HPDE6-E6E7 (cell line): ENCODE measurements around the gene PRKAR1A.
"Not testable (repeated sequence)": the region's sequence is repeated elsewhere in the genome, so short reads cannot be mapped to it uniquely, and the experiment has no call there.

ENCODE experiments used
- DNase-seq: peaks from one replicate; pipeline ENCODE4 v3.0.0; 2011; ENCODE audit warnings: missing footprints; ENCODE audit errors: extremely low spot score

The PRKAR1A gene

DNA sequence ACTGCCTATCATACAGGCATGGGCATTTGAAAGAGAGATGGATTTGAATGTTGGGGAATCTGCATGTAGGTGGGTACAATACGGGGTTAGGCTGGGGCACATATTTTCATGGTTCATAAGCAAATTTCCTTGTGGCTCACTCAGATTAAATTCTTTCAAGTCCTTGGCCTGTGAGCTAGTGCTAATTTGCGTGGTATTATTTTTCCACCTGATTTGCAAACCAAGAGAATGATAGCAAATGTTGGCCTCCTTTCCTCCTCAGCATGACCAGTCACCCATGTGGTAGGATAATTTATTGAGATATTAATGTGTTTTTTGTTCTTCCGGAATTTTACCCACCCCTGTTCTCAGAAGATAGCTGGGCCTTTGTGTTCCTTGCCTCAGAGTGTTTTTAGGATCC is 66.0 kb downstream of the PRKAR1A start:
- no peak for DNase-seq

DNA sequence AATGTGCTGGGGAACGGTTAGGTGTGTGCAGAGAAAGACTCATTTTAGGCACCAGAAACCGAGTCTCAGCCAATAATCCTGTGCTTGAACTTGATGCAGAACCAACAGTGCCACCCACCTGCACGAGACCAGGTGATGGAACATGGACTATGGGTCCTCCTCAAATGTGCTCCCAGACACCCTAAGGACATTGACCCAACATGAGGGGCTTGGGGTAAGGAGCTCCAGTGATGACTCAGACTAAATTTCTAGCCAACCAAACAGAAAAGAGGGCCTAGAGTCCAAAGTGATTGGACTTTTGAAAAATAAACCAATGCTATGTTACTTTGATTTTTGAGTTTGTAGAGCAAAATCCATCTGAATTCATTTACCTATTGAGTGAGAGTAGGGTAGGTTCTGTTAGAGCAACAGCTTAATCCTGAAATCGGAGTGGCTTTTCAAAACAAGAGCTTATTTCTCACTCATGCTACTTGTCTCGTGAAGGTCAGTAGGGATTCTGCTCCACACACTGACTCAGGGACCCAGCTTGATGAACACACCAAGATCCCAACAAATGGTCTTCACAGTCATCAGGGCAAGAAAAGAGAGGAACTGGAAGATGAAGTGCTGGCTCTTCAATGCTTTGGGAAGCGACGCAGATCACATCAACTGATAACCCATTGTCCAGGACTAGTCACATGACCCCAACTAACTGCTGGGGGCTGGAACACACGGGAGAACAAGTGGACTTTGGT is 67.1 kb downstream of the PRKAR1A start:
- DNase-seq = no peak

DNA sequence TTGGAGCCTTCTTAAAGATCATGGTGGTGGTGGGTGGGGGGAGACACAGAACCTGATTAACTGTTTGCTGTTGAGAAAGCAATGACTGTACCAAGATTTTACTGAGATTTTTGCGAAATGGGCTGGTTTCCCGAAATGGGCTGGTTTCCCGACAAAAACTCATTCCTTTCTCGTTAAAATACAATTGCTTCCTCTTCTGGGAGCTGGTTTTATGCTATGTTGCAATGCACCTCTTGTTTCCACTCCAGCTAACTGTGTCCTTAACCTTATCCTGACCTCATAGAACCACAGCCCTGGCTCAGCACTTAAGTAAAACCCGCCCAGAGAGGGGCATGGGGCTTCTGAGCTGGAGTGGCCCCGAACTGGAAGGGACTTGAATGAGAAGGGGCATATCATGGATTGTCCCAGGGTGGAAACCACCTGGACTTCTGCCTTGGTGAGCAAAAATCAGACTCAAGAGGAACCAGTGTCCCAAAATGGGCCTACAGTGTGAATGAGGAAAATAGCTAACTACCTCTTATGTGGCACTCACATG is 68.1 kb downstream of the PRKAR1A start:
- DNase-seq = no peak

DNA sequence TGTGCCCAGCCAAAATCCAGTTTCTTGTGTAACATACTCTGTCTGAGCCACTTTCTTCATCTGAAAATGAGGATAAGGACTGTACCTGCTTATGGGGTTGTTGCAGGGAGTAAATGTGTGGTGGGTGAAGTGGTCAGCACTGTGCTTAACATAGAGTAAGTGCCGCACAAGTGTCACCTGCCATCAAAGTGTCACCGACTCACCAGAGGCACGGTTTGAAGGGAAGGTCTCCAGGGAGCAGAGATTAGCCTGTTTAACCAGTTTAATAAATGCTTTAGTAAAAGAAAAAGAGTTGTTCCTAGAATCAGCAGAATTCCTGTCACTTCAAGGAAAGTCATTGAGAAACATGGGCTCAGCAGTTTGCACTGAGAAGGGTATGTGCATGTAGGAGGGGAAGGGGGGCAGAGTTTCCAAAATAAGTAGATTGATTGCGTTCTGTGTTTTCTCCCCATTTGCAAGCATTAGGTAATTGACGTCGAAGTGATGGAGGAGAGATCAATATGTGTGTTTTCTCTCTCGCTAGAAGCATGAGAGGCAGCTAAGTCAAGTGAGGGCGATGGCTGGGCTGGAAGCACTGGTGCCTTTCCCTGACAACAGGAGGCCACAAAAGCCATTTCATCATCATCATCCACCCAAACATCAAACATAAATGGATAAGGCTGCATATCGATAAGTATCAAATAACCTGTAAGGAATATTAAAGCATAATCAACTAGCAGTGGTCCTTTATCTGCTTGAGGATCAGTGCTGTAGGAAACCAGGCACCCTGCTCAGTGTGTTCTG is 69.8 kb downstream of the PRKAR1A start:
- DNase-seq = no peak

DNA sequence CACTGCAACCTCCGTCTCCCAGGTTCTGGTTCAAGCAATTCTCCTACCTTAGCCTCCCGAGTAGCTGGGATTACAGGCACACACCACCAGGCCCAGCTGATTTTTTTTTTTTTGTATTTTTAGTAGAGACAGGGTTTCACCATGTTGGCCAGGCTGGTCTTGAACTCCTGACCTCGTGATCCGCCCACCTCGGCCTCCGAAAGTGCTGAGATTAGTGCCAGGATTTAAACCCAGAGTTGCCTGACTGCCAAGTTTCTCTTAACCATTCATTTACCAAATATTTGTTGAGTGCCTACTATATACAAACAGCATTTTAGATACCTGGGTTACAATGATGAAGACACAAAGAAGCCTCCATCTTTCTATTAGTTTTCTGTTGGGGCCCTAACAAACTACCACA is 70.6 kb downstream of the PRKAR1A start:
- DNase-seq = not testable (repeated sequence)

DNA sequence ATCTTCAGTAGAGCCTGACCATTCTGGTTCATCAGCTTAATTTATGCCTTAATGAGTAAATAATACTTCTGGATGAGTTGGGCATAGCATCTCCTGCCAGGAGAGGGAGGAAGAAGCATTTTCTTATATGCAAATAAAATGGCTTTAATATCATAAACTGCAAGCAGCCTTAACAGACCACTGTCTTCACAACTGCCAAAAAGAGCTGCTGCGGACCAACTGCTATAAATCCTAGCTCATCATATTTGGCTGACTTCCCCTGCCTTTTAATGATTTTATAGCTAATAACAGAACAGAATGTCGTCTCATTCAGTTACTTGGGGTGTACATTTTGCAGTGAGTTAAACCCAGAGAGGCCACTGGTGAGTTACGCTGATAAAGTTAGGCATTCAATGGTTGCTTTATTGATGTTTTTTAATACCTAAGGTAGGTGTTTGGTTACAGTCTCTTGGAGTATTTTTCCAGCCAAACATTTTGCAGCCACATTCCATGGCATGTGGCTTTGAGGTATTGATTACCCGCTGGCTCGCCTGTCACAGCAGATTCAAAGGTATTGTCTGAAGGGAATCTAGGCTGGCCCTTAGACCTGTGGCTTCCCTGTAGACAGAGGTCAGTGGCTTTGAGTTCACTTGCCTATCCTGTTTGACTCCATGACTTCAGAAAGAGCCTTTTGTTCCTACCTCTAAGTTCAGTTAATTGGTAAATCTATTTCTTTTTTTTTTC is 72.5 kb downstream of the PRKAR1A start:
- no peak for DNase-seq

DNA sequence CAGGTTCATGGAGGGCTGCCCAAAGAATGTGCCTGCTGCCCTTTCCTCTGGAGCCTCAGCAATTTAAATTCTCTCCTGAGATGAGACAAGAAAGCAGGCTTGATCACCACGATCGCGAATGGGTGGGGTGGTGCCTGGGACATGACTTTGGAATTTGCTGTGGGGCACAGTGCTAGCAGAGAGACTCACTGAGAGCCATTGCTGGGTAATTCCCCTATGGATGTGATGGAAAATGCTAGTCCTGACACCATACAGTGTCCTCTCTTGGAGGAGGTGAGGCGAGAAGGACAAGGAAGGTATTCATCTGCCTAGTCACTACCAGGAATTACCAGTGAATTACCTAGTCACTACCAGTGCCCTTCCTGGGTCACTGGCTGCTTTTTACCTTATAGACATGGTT is 73.4 kb downstream of the PRKAR1A start:
- no peak for DNase-seq

DNA sequence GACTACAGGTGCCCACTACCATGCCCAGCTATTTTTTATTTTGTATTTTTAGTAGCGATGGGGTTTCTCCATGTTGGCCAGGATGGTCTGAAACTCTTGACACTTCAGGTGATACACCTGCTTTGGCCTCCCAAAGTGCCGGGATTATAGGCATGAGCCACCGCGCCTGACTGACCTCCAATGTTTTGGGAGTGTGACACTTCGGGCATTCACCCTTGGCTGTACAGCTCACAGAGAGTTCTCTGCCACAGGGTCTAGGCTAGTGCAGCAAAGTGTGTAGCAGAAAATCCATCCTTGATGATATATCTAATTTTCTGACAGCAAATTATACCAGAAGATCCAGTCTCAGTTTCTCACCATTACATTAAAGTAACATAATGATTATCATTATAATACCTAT is 74.8 kb downstream of the PRKAR1A start:
- no peak for DNase-seq

DNA sequence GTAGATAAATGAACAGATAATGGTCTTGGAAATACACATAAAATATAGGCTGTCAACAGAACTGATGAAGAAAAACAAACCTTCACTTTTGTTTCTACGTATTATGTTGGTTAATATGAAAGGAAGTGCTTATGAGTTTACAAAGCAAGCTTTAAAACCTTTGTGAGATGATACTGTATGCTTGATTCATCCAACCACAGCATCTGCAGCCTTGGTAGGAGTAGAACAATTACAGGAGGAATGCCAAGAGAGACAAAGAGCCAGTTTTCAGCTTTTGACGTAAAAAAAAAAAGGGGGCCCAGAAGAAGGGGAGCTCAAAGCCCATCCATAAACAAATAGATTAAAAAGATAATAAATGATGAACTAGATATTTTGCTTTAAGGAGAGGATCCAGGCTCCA is 75.6 kb downstream of the PRKAR1A start:
- DNase-seq = no peak

DNA sequence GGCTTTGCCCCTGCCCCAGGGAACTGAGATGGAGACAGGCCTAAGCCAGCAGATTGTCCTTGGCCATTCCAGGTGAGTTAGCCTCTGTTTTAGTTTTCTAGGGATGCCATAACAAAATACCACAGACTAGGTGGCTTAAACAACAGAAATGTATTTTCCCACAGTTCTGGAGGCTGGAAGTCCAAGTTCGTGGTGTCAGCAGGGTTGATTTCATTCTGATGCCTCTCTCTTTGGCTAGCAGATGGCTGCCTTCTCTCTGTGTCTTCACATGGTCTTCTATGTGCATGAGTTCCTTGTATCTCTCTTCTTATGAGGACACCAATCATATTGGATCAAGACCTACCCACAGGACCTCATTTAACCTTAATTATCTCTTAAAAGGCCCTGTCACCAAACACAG is 76.1 kb downstream of the PRKAR1A start:
- DNase-seq = no peak

DNA sequence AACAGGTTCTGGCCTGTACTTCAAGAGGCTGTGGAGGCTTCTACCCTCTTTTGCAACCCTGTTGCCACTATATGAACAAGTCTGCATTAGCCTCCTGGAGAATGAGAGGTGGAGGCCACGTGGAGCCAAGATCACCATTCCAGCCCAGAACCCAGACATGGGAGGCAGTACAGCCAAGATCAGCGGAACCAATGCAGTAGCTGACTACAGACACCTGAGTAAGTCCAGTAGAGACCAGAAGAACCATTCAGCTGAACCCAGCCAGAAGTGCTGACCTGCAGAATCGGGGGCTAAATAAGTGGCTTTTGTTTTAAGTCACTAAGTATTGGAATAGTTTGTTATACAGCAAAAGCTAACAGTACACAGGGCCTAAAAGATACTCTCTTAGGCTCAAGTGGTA is 76.9 kb downstream of the PRKAR1A start:
- no peak for DNase-seq

DNA sequence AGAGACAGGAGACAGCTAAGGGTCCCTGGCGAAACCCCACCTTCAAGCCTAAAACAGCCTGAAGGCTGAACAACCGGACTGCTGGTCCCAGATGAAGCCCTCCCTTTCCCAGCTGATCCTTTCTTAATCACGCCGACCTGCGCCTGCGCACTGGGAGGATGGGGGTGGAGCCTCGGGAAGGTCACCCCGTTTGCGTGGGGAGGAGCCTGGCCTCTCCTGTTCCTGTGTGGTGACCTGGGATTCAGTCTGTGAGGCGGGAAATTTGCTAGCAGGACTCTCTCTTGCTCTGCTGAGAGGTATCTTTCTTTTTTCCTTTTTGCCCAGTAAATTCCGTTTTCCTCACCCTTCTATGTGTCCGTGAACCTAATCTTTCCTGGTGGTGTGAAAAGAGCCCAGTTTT is 79.4 kb downstream of the PRKAR1A start:
- no peak for DNase-seq

DNA sequence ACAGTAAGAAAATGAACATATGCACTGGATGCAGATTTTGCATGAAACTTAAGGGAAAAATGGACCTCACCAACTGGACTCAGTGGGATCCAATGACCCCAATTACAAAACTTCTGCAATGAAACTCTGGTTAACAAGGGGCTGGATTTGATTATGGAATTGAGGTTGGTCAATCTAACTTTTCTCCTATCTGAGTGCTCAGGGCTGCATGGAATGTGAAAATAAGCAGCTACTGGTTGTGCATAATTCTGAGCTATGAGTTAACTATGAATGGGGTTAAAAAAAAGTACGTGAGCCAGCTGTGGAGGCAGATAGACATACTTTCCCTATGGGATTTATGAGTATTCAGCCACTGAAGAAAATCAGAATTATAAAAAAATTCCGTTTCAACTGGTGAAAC is 79.8 kb downstream of the PRKAR1A start:
- DNase-seq = no peak

DNA sequence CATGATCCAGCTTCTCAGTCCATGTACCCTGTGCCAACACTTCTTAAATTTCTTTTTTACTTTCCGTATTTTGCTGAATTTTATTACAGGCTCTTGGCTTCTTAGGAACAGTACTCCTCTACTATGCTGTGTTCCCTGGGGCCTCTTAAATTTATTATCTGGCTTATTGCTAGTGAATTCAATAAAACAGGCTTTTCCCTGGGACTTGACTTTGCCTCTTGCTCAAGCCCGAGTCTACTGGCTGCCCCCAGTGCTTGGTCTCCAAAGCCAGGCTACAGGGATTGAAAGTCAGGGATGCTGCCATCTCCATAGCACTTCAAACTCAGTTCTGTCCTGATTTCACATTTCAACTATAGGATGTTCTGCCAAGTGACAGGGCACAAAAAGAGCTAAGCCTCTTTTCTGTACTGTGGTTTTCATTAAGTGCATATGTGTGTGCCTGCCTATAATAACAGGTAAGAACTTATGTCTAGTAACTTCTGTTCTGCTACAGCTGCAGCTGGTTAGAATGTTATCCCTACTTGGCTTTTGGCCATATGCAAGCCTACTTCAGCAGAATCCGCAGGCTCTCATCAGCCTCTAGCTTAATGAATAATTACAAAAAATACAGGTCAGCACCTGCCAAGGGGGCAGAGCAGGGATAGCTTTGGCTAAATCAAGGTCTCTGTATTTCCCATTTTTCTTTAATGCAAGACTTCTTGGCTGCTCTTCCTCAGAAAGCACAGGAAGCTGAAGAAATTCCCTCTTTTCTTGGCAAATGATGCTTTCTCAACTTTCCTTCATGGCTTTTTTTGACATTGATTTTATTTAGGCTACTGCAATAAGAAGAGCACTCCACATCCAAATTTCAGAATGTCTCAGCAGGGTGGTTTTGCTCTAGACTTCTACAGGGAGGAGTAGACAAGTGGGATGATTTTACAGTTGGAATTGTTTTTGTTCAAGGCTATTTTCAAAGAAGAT is 80.7 kb downstream of the PRKAR1A start:
- no peak for DNase-seq

DNA sequence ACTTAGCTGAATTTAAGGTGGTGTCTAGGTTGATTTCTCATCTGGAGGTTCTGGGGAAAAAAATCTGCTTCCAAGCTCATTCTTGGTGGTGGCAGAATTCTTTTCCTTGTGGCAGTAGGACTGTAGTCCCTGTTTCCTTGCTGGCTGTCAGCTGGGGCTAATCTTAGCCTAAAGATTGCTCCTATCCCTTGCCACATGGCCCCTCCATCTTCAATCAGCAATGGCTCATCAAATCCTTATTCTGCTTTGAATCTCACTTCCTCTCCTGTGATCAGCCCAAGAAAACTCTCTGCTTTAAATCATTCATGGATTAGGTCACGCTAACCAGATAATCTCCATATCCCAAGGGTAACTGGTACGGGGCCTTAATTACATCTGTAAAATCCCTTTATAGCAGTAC is 82.3 kb downstream of the PRKAR1A start:
- no peak for DNase-seq

DNA sequence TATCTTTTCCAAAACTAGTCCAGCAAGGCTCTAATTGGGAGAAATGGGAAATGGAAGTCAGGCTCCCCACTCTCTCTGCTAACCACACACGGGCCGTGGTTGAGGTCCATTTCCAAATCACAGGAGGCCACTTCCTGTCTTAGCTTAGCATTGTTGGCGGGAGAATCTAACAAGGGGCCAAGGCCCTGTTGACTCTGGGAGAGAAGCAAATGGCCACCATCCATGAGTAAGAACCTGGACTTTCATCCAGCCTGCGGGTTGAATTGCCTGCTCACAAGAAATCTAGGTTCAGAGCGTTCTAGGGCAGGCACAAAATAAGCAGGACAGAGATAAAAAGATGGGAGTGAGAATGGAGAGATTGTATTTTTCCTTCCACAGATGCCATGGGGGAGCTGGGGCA is 83.3 kb downstream of the PRKAR1A start:
- no peak for DNase-seq

DNA sequence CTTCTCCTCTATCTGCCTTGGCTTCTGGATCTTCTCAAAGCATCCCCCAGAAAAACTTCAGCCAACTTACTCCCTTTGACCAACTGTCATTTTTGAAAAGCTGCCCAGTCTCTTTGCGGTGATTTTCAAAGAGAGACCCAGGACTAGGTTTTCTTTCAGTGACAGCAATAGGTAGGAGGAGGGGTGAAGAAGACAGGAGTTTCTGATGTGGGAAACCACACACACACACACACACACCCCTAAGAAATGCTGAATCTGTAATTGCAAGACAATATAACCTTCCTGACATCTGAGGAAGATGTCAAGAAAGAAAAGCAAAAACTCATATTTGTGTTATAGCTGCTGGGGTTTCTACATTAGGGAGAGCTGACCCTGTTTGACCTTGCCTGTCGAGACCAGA is 83.8 kb downstream of the PRKAR1A start:
- no peak for DNase-seq

DNA sequence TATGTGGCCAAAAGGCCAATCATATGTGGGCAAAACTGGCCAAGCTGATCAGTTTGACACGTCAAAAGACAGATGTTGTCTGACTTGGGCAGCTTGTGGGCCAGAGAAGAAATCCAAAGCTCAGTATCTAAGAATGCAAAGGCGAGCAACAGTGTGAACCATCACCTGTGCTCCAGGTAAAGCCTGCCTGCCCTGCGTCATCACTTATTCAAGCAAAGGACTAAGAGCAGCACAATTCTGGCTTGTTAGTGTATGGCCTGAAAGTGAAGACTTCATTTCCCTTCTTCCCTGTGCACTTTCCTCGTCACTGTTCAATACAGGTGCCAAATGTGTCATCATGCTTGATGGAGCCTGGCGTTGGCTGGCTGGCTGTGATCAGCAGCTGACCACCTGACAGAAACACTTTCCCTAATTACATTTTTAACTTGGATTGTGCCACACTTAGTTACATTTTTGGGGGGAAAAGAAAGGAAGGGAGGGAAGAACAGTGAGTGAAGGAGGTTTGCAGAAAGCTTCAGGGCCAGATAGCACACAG is 84.2 kb downstream of the PRKAR1A start:
- DNase-seq = no peak

DNA sequence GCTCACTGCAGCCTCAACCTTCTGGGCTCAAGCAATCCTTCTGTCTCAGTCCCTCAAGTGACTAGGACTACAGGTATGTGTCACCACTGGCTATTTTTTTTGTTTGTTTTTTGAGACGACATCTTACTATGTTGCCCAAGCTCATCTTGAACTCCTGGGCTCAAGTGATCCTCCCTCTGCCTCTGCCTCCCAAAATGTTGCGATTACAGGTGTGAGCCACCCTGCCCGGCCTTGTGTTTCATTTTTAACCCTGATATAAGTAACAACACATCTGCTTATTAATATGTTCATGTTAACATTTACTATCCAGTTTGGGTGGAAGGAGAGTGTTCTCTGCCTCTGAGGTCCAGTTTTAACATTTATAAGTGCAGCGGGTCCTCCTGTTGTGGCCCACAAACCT is 85.8 kb downstream of the PRKAR1A start:
- DNase-seq = no peak

DNA sequence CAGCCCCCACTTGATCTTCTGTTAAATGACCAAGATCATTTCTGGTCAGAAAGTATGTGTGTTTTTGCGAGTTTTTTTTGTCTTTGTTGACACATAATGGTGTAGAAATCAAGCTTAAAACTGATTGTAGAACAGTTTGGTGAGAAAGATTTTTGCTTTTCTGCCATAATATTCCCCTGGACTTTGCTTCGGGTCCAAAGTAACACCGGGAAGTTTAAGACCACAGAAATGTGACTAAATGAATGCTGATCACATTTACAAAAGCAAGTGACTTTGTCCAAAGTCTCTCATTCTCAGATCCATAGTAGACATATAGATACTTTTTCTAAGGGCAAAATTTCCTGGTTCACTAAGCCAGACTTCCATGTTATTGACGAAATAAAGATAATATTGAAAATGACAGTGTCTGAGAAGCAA is 86.3 kb downstream of the PRKAR1A start:
- no peak for DNase-seq

DNA sequence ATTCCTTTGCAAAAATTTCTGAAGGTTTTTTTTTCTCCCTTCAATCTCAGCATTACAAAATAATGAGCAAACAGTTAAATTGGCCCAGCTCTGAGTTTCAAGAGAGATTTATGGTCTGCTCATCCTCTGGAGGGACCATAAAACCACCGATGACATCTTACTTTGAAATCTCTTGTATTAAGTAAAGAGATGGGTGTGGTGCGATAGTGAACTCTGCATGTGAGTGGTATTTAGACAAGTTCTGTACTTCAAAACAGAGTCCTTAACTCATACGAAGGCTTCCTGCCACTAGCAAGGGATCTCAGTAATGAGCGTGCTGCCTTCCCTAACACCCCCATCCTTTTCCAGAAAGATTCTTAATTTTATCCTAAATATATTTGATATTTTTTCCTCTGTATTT is 86.9 kb downstream of the PRKAR1A start:
- no peak for DNase-seq
